Heart left ventricle (tissue), 16 donors: Measurements from ENCODE around the gene MSMP. TPM values are rescaled to one million over a fixed set of nuclear protein-coding genes. Genes with fewer than 3 reads are reported as not detected.

ENCODE experiments used
- ATAC-seq, 4 donors: fragments of 200-7000 bp; cut with Tn5 transposase; one replicate each; pipeline ENCODE4 v1.9.1; 2020 to 2022; ENCODE audit warnings: moderate library complexity in 4 of 4, mild to moderate bottlenecking in 3 of 4, moderate number of reproducible peaks in 1 of 4
- DNase-seq, 5 donors: peaks; one replicate each; pipeline ENCODE4 v3.0.0-alpha.2; 2020
- H3K27ac ChIP-seq, 12 donors: fragments of 200-600 bp; sonication (generic) in 4 of 12; one replicate each; pipeline versions ENCODE4 v1.5.0 to v1.8.0; 2016 to 2022; ENCODE audit warnings: mild to moderate bottlenecking in 2 of 12
- H3K27me3 ChIP-seq, 9 donors: fragments of 200-600 bp; sonication (generic) in 2 of 9; one replicate each; pipeline versions ENCODE4 v1.5.1 to v1.8.0; 2016 to 2022; ENCODE audit warnings: mild to moderate bottlenecking in 3 of 9
- H3K36me3 ChIP-seq, 9 donors: fragments of 200-600 bp; sonication (generic) in 2 of 9; one replicate each; pipeline versions ENCODE4 v1.5.0 to v1.8.0; 2018 to 2022; ENCODE audit warnings: mild to moderate bottlenecking in 2 of 9
- H3K4me1 ChIP-seq, 12 donors: fragments of 200-600 bp; sonication (generic) in 4 of 12; one replicate each; pipeline versions ENCODE4 v1.5.0 to v1.8.0; 2016 to 2022; ENCODE audit warnings: mild to moderate bottlenecking in 3 of 12
- H3K4me3 ChIP-seq, 12 donors: fragments of 200-600 bp; sonication (generic) in 4 of 12; one replicate each; pipeline versions ENCODE4 v1.5.0 to v1.8.0; 2017 to 2022; ENCODE audit warnings: mild to moderate bottlenecking in 9 of 12, moderate library complexity in 4 of 12
- H3K9me3 ChIP-seq, 12 donors: fragments of 200-600 bp; sonication (generic) in 4 of 12; one replicate each; pipeline versions ENCODE4 v1.5.0 to v1.8.0; 2016 to 2022; ENCODE audit warnings: mild to moderate bottlenecking in 1 of 12
- POLR2A ChIP-seq, 2 donors: fragments of 450-650 bp; IDR thresholded peaks; one replicate each; pipeline ENCODE4 v1.6.1; 2017; ENCODE audit warnings: antibody characterized with exemption in 2 of 2, mild to moderate bottlenecking in 2 of 2, moderate library complexity in 2 of 2
- WGBS, 4 donors: extraction: QIAGEN DNeasy Blood & Tissue Kit in 2 of 4; methylation state at CpG; one replicate each; pipeline versions ENCODE4 v1.1.5 to v1.1.7; 2013 to 2018; 5-methylcytosine and 5-hydroxymethylcytosine counted together
- intact Hi-C, 10 donors: fragments of 100-400 bp; cut with DNase I; formaldehyde crosslinking; loops; one replicate each; pipeline versions ENCODE4 v1.11.1 to v1.14.2; 2022
- polyA plus RNA-seq, 2 donors: library from polyadenylated mRNA; stranded (reverse); fragments of 200-250 nt; gene quantifications; one replicate each; pipeline ENCODE4 v1.2.3, GENCODE V29; 2013
- total RNA-seq, 9 donors: library from RNA; depleted of rRNA in 2 of 9; stranded (reverse); fragments of >200 nt in 2 of 9; fragmentation: NEBNext Ultra II Directional in 3 of 9; extraction: Animal tissue kit (Norgen Biotek cat#: 25700) in 3 of 9; gene quantifications; one replicate each; pipeline versions ENCODE4 v1.1.0 to v1.2.4, GENCODE V29; 2016 to 2023
- TF ChIP-seq, protein P1 (sequence below), 12 donors: fragments of 200-600 bp; sonication (generic) in 4 of 12; IDR thresholded peaks; one replicate each; pipeline versions ENCODE4 v1.5.0 to v1.8.0; 2018 to 2022; ENCODE audit warnings: antibody characterized with exemption in 12 of 12, mild to moderate bottlenecking in 5 of 12
- donor health status: ischemic (EF 13 %, LVEDD 7.1; RV severe dilation, severe dysfunction).
- donor health status: healthy with polysubstance abuse.
- donor health status: DM: no; HTN: yes; CAD: no.
- donor health status: DM: no; HTN: no; CAD: no.
- donor health status: ischemic (EF 25% LVEDD 6.9; RV normal size, moderate dysfunction).
- donor health status: ischemic (EF 25% LVEDD 5.7; RV mildly dilated, moderate dysfunction).
- donor health status: healthy.
- donor health status: DM: yes; HTN: yes; CAD: no.
- donor health status: ischemic (EF 35%, LVEDD 5.7; RV mildly dilated, moderate dysfunction).
- donor health status: nonischemic (EF 11% LVEDD 7.7; RV severe dilation, severe dysfunction).
- donor health status: DM: yes; HTN: yes; CAD: no.
- donor health status: PGD.
- donor health status: ischemic (EF 29% LVEDD 5.4; RV normal size, mild dysfunction).
- donor health status: nonischemic (EF 23%, LVEDD 6.1; RV moderate dilation, normal function).

MSMP gene
- total and polyA plus RNA-seq, 11 donors, result 0.26 TPM; not detected in 10

DNA sequence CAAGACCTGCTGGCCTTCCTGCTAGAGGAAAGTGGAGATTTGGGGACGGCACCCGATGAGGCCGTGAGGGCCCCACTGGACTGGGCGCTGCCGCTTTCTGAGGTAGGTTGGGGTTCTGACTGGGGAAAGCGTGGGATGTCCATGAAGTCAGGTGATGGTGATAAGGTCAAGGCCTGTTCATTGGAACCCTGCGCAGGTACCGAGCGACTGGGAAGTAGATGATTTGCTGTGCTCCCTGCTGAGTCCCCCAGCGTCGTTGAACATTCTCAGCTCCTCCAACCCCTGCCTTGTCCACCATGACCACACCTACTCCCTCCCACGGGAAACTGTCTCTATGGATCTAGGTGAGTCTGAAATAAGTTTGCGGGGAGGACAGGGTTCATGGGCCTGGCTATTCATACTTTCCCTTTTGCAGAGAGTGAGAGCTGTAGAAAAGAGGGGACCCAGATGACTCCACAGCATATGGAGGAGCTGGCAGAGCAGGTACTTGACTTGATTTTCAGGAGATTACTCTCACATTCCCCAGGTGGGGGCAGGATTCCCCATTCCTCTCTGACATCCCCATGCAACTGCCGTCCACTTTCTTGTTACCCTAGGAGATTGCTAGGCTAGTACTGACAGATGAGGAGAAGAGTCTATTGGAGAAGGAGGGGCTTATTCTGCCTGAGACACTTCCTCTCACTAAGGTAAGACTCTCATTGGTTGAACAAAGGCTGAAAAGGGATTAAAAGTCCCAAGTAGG lies 21.1 kb downstream of the MSMP start:
- intact Hi-C loops, result loop anchor here in 6 of 10 donors (1.0 to 5.0 kb wide), 6 partner anchors 14 to 76 kb away; partner anchors contain the start of genes GBA2 (in 3 of the 6), RGP1 (in 3 of the 6), CCDC107 (in 2 of the 6) and RMRP (in 2 of the 6)
- 1 to 2% (median 2%) methylated on average over 10 to 14 of the region's 14 CpGs for WGBS, 4 donors

DNA sequence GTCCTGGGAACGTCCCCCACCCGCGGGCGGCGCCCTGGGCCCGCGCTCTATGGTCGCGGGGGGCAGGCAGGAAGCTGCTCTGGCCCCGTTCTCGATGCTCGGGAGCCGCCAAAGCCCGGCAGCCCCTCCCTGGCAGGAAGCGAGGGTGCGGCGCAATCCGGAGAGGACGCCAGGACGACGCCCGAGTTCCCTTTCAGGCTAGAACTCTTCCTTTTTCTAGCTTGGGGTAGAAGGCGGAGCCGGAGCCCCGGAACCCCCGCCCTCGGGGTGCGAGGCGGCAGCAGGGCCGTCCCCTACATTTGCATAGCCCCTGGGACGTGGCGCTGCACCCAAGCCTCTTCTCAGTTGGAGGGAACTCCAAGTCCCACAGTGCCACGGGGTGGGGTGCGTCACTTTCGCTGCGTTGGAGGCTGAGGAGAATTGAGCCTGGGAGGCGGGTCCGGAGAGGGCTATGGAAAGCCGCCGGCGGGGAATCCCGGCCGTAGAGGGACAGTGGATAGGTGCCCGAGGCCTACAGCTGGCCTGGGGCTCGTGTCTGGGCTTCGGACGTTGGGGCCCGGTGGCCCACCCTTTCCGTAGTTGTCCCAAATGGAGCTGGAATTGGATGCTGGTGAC lies 21.8 kb downstream of the MSMP start, which contains the start of the genes CREB3 and TLN1:
TSS of gene CREB3 (plus strand) at position 482 of the 615 bp plus-strand sequence. CDS start at position 589, 107 bp downstream.
TSS of gene TLN1 (minus strand) at position 11 of the 615 bp plus-strand sequence. CDS start 6,501 bp downstream, outside the sequence.
- DNase-seq (peak; percentile 98 to 99 (median 99)), ATAC-seq (peak; percentile 87 to 93 (median 91))
- TF ChIP-seq, protein P1, sequence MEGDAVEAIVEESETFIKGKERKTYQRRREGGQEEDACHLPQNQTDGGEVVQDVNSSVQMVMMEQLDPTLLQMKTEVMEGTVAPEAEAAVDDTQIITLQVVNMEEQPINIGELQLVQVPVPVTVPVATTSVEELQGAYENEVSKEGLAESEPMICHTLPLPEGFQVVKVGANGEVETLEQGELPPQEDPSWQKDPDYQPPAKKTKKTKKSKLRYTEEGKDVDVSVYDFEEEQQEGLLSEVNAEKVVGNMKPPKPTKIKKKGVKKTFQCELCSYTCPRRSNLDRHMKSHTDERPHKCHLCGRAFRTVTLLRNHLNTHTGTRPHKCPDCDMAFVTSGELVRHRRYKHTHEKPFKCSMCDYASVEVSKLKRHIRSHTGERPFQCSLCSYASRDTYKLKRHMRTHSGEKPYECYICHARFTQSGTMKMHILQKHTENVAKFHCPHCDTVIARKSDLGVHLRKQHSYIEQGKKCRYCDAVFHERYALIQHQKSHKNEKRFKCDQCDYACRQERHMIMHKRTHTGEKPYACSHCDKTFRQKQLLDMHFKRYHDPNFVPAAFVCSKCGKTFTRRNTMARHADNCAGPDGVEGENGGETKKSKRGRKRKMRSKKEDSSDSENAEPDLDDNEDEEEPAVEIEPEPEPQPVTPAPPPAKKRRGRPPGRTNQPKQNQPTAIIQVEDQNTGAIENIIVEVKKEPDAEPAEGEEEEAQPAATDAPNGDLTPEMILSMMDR (IDR thresholded peaks at IDR 0.05), result peak in 3 of 12 donors; percentile 6 to 28 (median 16)
- peak in 1 of 2 donors; percentile 83 for TF ChIP-seq POLR2A (IDR thresholded peaks at IDR 0.05)
- Histone ChIP-seq H3K4me3 (peak within 1 kb of the TSS; percentile 63 to 98 (median 86)), H3K36me3 (peaks cover 0 to 37% (median 31%) of the 10 kb centered on the region in 9 donors), H3K9me3 (no peaks in the 10 kb centered on the region), H3K27ac (peak within 1 kb of the TSS; percentile 94 to 99 (median 98)), H3K27me3 (no peaks in the 10 kb centered on the region), H3K4me1 (peaks cover 12 to 71% (median 53%) of the 10 kb centered on the region in 12 donors)
- intact Hi-C loops, result loop anchor here in 6 of 10 donors (1.0 to 5.0 kb wide), 6 partner anchors 15 to 75 kb away; partner anchors contain the start of genes GBA2 (in 3 of the 6), RGP1 (in 3 of the 6), CCDC107 (in 2 of the 6) and RMRP (in 2 of the 6)
- 0 to 1% (median 0%) methylated on average over 30 to 49 of the region's 49 CpGs for WGBS, 4 donors

More for the DNA sequence above, 21.1 kb downstream of the MSMP start:
- Histone ChIP-seq H3K27me3 (no peaks in the 10 kb centered on the region), H3K36me3 (peaks cover 0 to 44% (median 38%) of the 10 kb centered on the region in 9 donors), H3K9me3 (no peaks in the 10 kb centered on the region), H3K27ac (peak overlapping the region; percentile 94 to 99 (median 98)), H3K4me1 (peaks cover 12 to 64% (median 46%) of the 10 kb centered on the region in 12 donors), H3K4me3 (peak overlapping the region; percentile 63 to 98 (median 86))
- no peak for TF ChIP-seq POLR2A (IDR thresholded peaks at IDR 0.05)
- TF ChIP-seq, protein P1 (IDR thresholded peaks at IDR 0.05), result no peak
- ATAC-seq (peak in 1 of 4 donors; percentile 0), DNase-seq (peak in 1 of 5 donors; percentile 23)

DNA sequence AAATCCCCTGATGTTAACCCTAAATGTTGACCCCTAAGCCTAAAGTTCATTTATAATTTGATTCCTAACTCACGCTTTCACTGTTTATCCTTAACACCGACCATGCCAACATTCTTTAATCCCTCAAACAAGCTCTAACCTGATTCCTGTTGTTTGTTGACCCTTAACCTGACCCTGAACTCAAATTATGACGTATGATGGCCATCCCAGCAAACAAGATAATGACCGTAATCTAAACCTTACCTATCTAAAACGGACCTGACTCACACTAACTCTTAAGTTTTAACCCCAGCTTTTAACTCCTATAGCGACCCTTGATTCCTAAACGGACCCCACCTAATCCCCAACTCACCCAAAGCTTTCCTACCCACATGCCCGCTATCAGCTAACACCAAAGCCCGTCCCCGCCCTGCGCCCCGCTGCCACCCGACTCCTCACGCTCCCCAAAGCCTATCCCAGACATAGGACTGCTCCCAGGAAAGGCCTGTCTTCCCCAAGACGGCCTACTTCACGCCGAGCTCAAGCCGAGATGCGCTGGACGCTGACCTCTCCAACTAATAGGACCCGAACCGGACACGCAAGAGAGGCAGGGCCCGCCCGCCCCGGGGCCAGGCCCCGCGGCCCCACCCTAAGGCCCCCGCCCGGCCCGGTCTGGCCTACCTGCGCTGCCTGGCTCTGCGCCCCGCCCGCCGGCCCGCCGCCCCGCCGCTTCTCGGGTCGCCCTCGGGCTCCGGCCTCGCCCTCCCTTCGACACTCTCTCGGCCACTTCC lies 22.5 kb downstream of the MSMP start:
- intact Hi-C loops, result loop anchor here in 6 of 10 donors (1.0 to 5.0 kb wide), 7 partner anchors 15 to 127 kb away; partner anchors contain the start of genes GBA2 (in 3 of the 6), RGP1 (in 3 of the 6), CCDC107 (in 2 of the 6) and RMRP (in 2 of the 6)
- H3K9me3 ChIP-seq, result no peaks in the 10 kb centered on the region
- no peak for DNase-seq
- H3K27me3 ChIP-seq, result no peaks in the 10 kb centered on the region
- peak overlapping the region; percentile 94 to 99 (median 98) for H3K27ac ChIP-seq
- TF ChIP-seq POLR2A (IDR thresholded peaks at IDR 0.05), result no peak
- TF ChIP-seq, protein P1 (IDR thresholded peaks at IDR 0.05), result no peak
- 0 to 1% (median 1%) methylated on average over 18 to 47 of the region's 47 CpGs for WGBS, 4 donors
- H3K4me1 ChIP-seq, result peaks cover 12 to 74% (median 59%) of the 10 kb centered on the region in 12 donors
- H3K4me3 ChIP-seq, result peak overlapping the region; percentile 62 to 98 (median 86)
- no peak for ATAC-seq
- peaks cover 0 to 30% (median 25%) of the 10 kb centered on the region in 9 donors for H3K36me3 ChIP-seq
